ENCODE data around the gene DNAL1. TPM values are rescaled to one million over a fixed set of nuclear protein-coding genes. Genes with fewer than 3 reads are reported as not detected.

Gene DNAL1
- total RNA-seq, 1 experiment from 2014 or later, result 14.6 TPM

DNA sequence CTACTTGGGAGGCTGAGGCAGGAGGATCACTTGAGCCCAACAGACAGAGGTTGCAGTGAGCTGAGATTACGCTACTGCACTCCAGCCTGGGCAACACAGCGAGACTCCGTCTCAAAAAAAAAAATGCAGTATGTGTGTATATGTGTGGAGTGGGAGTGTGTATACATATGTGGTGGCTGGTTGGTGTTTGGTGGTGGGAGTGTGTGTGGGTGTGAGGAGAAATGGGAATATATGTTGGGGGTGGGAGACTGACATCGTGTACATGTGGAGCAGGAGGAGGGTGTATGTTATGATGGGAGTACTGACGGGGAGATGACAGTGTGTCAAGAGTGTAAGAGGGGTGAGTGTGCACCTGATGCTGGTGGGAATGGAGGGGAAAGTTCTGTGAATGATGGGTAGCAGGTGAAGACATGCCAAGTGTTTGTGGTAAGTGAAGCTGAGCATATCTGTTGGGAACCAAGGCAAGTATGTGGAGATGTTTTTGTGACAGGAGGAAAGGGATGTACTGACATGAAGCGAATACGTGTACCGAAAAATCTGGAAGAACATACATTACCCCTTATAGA, 65.2 kb downstream of the DNAL1 start:
- CTCF ChIA-PET, result no interaction called here
- Histone ChIP-seq H4K20me1 (ENCODE audit: insufficient read depth) (no peaks in the 10 kb centered on the region), H3K9me2 (ENCODE audit: insufficient read depth) (no peaks in the 10 kb centered on the region), H3K4me1 (ENCODE audit: control insufficient read depth in 1 of 2, insufficient read depth in 2 of 2, low read length in 2 of 2) (peaks cover 17 to 24% of the 10 kb centered on the region in 2 experiments), H3K79me2 (ENCODE audit: insufficient read depth, low read length) (peaks cover 14% of the 10 kb centered on the region), H3K36me3 (ENCODE audit: control insufficient read depth in 1 of 2, insufficient read depth in 2 of 2, low read length in 2 of 2) (no peaks in the 10 kb centered on the region), H3K27me3 (ENCODE audit: insufficient read depth, low read length) (no peaks in the 10 kb centered on the region), H3K9ac (ENCODE audit: low read length) (no peak overlapping the region), H3K9me3 (ENCODE audit: control insufficient read depth in 1 of 2, insufficient read depth in 1 of 2, low read depth in 1 of 2, low read length in 2 of 2) (no peaks in the 10 kb centered on the region), H3K4me2 (ENCODE audit: low read length) (no peak overlapping the region), H3K4me3 (replicated peaks in 1 of 2; ENCODE audit: low read depth in 1 of 2, low read length in 2 of 2) (no peak overlapping the region), H3K27ac (ENCODE audit: low read depth, low read length) (no peak overlapping the region), H2AFZ (ENCODE audit: low read depth, low read length, poor library complexity, severe bottlenecking) (no peak overlapping the region)
- DNase-seq (ENCODE audit: low read depth, low spot score), result no peak
- intact Hi-C loops (cut with micrococcal nuclease), result no loop called here
- POLR2A ChIA-PET, result no interaction called here
- ATAC-seq, result no peak
- TF ChIP-seq REST (IDR thresholded peaks at IDR 0.05; ENCODE audit: low read depth), result no peak
- no peak for TF ChIP-seq SP1 (IDR thresholded peaks at IDR 0.05; ENCODE audit: low read depth)
- no peak for TF ChIP-seq SRF (IDR thresholded peaks at IDR 0.05; ENCODE audit: low read depth)
- no peak for TF ChIP-seq POLR2AphosphoS5 (IDR thresholded peaks at IDR 0.05; ENCODE audit: low read depth, low read length)
- TF ChIP-seq CBX3 (IDR thresholded peaks at IDR 0.05; ENCODE audit: low read depth), result no peak
- no peak for TF ChIP-seq ATF3 (IDR thresholded peaks at IDR 0.05)
- no peak for TF ChIP-seq CTCF (IDR thresholded peaks at IDR 0.05 in 2 of 3, conservative IDR thresholded peaks at IDR 0.05 in 1 of 3; ENCODE audit: borderline replicate concordance in 1 of 3, insufficient read depth in 1 of 3, low read depth in 2 of 3, low read length in 2 of 3)
- TF ChIP-seq RAD21 (IDR thresholded peaks at IDR 0.05; ENCODE audit: low read depth), result no peak
- TF ChIP-seq MAX (IDR thresholded peaks at IDR 0.05), result no peak
- TF ChIP-seq ZNF274 (IDR thresholded peaks at IDR 0.05; ENCODE audit: low read depth, low read length), result no peak
- no peak for TF ChIP-seq ZFX (IDR thresholded peaks at IDR 0.05)
- no peak for TF ChIP-seq YY1 (IDR thresholded peaks at IDR 0.05; ENCODE audit: extremely low read depth, insufficient replicate concordance, low read depth, low read length)
- RAD21 ChIA-PET (ENCODE audit: low non-redundant PET in 1 of 2, low total read pairs in 2 of 2, uncharacterized antibody in 2 of 2, unreplicated experiment in 2 of 2), result no interaction called here
- BruUV-seq (replicated peaks), result no TSS peak
